Left ventricle myocardium inferior (tissue), 1 donor: ENCODE measurements around the gene SPTB. TPM values are rescaled to one million over a fixed set of nuclear protein-coding genes. Genes with fewer than 3 reads are reported as not detected.

ENCODE experiments used
- DNase-seq: peaks from one replicate; pipeline ENCODE4 v3.0.0-alpha.2; 2020
- H3K27ac ChIP-seq: fragments of 200-600 bp; replicated peaks from 2 replicates; pipeline ENCODE4 v1.8.0; 2021
- H3K27me3 ChIP-seq: fragments of 200-600 bp; 2 replicates; pipeline ENCODE4 v1.8.0; 2021; ENCODE audit warnings: low read depth
- H3K36me3 ChIP-seq: fragments of 200-600 bp; 2 replicates; pipeline ENCODE4 v1.8.0; 2021
- H3K4me1 ChIP-seq: fragments of 200-600 bp; 2 replicates; pipeline ENCODE4 v1.8.0; 2021
- H3K4me3 ChIP-seq: fragments of 200-600 bp; 2 replicates; pipeline ENCODE4 v1.8.0; 2021; ENCODE audit warnings: mild to moderate bottlenecking, moderate library complexity
- H3K9me3 ChIP-seq: fragments of 200-600 bp; replicated peaks from 2 replicates; pipeline ENCODE4 v1.8.0; 2021
- intact Hi-C: fragments of 100-400 bp; cut with micrococcal nuclease; formaldehyde crosslinking; loops from one replicate; pipeline ENCODE4 v1.11.0; 2022
- total RNA-seq: library from RNA; stranded (reverse); fragmentation: NEBNext Ultra II Directional; extraction: Animal tissue kit (Norgen Biotek cat#: 25700); gene quantifications from one replicate; pipeline ENCODE4 v1.2.1, GENCODE V29; 2021
- TF ChIP-seq, protein P1 (sequence below): fragments of 200-600 bp; IDR thresholded peaks from 2 replicates; pipeline ENCODE4 v1.8.0; 2021; ENCODE audit warnings: antibody characterized with exemption, mild to moderate bottlenecking, borderline replicate concordance
- donor health status: DM: no; HTN: yes; CAD: no; lungs with severe emphysema.

The SPTB gene
- total RNA-seq, 1 donor from 2014 or later: 82.2 TPM

DNA sequence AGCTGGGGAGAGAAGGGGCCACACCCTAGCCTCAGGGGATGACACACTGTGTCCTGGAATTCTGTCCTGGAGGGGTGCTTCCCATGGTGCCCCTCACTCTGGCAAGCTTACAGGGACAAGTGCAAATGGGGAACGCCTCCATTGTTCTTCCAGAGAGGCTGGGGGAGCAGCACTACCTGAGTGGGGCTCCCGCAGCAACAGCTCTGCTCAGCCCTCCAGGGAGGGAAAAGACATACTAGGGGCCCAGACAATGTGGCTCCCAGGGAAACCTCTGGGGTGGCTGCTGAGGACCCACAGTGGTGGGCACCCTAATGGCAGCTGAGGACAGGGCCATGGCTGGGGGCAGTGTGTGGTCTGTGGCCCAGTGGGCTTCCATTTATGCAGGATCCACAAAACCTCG lies 106.1 kb downstream of the SPTB start:
- no peak for DNase-seq
- TF ChIP-seq, protein P1, sequence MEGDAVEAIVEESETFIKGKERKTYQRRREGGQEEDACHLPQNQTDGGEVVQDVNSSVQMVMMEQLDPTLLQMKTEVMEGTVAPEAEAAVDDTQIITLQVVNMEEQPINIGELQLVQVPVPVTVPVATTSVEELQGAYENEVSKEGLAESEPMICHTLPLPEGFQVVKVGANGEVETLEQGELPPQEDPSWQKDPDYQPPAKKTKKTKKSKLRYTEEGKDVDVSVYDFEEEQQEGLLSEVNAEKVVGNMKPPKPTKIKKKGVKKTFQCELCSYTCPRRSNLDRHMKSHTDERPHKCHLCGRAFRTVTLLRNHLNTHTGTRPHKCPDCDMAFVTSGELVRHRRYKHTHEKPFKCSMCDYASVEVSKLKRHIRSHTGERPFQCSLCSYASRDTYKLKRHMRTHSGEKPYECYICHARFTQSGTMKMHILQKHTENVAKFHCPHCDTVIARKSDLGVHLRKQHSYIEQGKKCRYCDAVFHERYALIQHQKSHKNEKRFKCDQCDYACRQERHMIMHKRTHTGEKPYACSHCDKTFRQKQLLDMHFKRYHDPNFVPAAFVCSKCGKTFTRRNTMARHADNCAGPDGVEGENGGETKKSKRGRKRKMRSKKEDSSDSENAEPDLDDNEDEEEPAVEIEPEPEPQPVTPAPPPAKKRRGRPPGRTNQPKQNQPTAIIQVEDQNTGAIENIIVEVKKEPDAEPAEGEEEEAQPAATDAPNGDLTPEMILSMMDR: no peak
- H3K4me1 ChIP-seq: peaks cover 19% of the 10 kb centered on the region
- peaks cover 58% of the 10 kb centered on the region for H3K36me3 ChIP-seq
- intact Hi-C loops: no loop called here
- no peak overlapping the region for H3K4me3 ChIP-seq
- no peaks in the 10 kb centered on the region for H3K27me3 ChIP-seq
- no peaks in the 10 kb centered on the region for H3K9me3 ChIP-seq
- no peak overlapping the region for H3K27ac ChIP-seq

DNA sequence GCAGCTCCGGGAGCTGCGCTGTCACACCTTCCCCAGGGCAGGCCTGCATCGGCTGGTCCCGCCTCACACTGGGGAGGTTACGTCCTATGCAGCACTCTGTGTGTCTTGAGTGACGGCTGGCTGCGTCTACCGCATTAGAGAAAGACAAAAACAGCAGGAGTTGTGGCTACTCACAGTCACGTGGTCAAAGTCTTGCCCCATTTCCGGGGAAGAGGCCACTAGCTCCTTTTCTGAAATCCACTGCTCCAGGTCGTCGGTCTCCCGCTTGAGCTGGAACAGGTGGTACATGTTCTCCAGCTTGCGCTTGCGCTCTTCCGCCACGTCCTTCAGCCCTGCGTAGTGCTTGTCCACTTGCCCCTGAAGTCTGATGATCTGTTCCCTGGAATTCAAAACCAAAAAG lies 106.7 kb downstream of the SPTB start:
- H3K27me3 ChIP-seq: no peaks in the 10 kb centered on the region
- H3K36me3 ChIP-seq: peaks cover 58% of the 10 kb centered on the region
- H3K4me1 ChIP-seq: peaks cover 14% of the 10 kb centered on the region
- no peaks in the 10 kb centered on the region for H3K9me3 ChIP-seq
- intact Hi-C loops: no loop called here
- TF ChIP-seq, protein P1: no peak
- no peak overlapping the region for H3K27ac ChIP-seq
- H3K4me3 ChIP-seq: no peak overlapping the region
- DNase-seq: no peak

DNA sequence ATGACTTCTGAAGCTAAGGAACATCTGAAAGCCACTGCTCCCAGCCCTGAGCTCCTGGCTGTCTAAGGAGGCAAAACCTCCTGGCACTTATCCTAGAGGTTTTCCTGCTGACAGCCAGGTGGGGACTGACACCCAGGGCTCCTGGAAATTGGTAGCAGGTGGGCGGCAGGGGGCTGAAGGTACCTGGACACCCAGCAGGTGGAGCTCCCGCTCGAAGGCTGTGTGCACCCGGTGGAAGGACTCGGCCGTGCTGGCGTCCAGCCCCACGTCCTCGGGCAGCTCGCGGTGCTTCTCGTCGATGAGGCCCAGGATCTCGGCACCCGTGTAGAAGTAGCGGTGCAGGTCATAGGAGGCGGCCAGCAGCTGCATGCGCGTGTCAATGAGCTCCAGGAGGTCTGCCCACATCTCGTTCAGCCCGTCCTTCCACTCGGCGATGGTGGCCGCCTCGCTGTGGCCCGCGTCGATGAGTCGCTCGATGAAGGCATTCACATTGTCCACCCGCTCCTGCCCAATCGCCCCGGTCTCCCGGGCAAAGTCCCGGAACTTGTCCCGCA lies 107.2 kb downstream of the SPTB start:
- no peak for DNase-seq
- no peaks in the 10 kb centered on the region for H3K9me3 ChIP-seq
- intact Hi-C loops: no loop called here
- peaks cover 58% of the 10 kb centered on the region for H3K36me3 ChIP-seq
- peaks cover 8% of the 10 kb centered on the region for H3K4me1 ChIP-seq
- H3K27me3 ChIP-seq: no peaks in the 10 kb centered on the region
- H3K27ac ChIP-seq: no peak overlapping the region
- no peak overlapping the region for H3K4me3 ChIP-seq
- TF ChIP-seq, protein P1: no peak

DNA sequence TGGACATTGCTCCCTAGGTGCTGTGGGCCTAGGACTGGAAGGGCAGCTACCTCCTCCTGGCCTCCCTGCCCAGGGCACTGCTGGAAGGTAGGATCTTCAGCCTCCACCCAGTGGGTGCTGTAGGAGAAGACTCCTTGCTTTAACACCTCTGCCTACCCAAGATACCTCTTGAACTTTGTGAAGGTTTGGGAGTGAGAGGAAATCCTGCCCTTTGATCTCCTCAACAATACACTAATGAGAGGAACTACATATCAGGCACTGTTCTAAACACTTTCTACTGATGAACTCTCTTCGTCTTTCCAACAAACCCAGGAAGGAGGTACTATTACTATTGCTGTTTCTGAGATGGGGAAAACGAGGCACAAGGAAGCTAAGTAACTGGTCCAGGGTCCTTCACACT lies 108.5 kb downstream of the SPTB start:
- H3K27ac ChIP-seq: no peak overlapping the region
- H3K4me1 ChIP-seq: no peaks in the 10 kb centered on the region
- no peaks in the 10 kb centered on the region for H3K27me3 ChIP-seq
- TF ChIP-seq, protein P1: no peak
- no peak overlapping the region for H3K4me3 ChIP-seq
- H3K9me3 ChIP-seq: no peaks in the 10 kb centered on the region
- peaks cover 58% of the 10 kb centered on the region for H3K36me3 ChIP-seq
- DNase-seq: no peak
- intact Hi-C loops: no loop called here

DNA sequence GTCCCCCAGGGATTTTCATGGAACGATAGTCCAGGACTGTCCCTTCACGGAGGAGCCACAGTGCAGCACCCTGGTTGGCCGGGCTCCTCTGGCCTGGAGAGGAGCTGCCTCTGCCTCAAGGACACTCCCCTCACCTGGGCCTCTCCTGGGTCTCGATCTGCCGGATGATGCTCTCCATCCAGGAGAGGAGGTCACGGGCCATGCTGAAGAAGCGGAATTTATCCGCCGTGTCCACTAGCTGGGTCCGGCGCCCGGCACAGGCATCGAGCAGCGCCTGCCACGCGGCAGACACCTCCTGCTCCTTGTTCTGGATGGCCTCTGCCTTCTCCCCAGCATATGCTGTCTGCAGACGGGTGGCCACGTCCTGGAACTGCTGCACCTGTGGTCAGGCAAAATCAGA lies 109.0 kb downstream of the SPTB start:
- no peaks in the 10 kb centered on the region for H3K27me3 ChIP-seq
- intact Hi-C loops: no loop called here
- no peak for DNase-seq
- no peak overlapping the region for H3K27ac ChIP-seq
- no peak overlapping the region for H3K4me3 ChIP-seq
- H3K36me3 ChIP-seq: peaks cover 58% of the 10 kb centered on the region
- TF ChIP-seq, protein P1: no peak
- no peaks in the 10 kb centered on the region for H3K9me3 ChIP-seq
- H3K4me1 ChIP-seq: no peaks in the 10 kb centered on the region
